Measurements from ENCODE around the gene ANO6. TPM values are rescaled to one million over a fixed set of nuclear protein-coding genes. Genes with fewer than 3 reads are reported as not detected.

The ANO6 gene
- total RNA-seq, 2 donors from 2014 or later = 10.3 to 15.4 TPM

- intact Hi-C loops (cut with DNase I, micrococcal nuclease) = no loop called here
- ATAC-seq (no peak), DNase-seq (no peak)
Measured at GRCh38 chr12:45205165-45205825, 10.6 kb upstream of the ANO6 start.

GRCh38 chr12:45208604-45209487, 7.0 kb upstream of the ANO6 start:
- DNase-seq = no peak
- no peak for ATAC-seq
- intact Hi-C loops (cut with DNase I, micrococcal nuclease) = no loop called here

- intact Hi-C loops (cut with DNase I, micrococcal nuclease) = no loop called here
- DNase-seq = no peak
- ATAC-seq = no peak
Measured at GRCh38 chr12:45209784-45210183, 6.1 kb upstream of the ANO6 start.

GRCh38 chr12:45212064-45212463, 3.8 kb upstream of the ANO6 start:
- intact Hi-C loops (cut with DNase I, micrococcal nuclease) = no loop called here
- DNase-seq (no peak), ATAC-seq (no peak)

- no peak for DNase-seq
- intact Hi-C loops (cut with DNase I, micrococcal nuclease) = no loop called here
- ATAC-seq = no peak
Measured at GRCh38 chr12:45213107-45213506, 2.8 kb upstream of the ANO6 start.

- DNase-seq (no peak), ATAC-seq (no peak)
- intact Hi-C loops (cut with DNase I, micrococcal nuclease) = no loop called here
Measured at GRCh38 chr12:45214071-45214470, 1.8 kb upstream of the ANO6 start.

GRCh38 chr12:45214749-45215418, 1.0 kb upstream of the ANO6 start:
- no peak for ATAC-seq
- intact Hi-C loops (cut with DNase I, micrococcal nuclease) = no loop called here
- DNase-seq = no peak

- DNase-seq (peak; percentile 53 to 59), ATAC-seq (peak; percentile 56)
- intact Hi-C loops (cut with DNase I, micrococcal nuclease) = no loop called here
Measured at GRCh38 chr12:45216230-45216982, 511 bp downstream of the ANO6 start.

GRCh38 chr12:45216983-45217485, 1.1 kb downstream of the ANO6 start:
- no peak for ATAC-seq
- intact Hi-C loops (cut with DNase I, micrococcal nuclease) = no loop called here
- no peak for DNase-seq

GRCh38 chr12:45217846-45218245, 2.0 kb downstream of the ANO6 start:
- ATAC-seq = no peak
- intact Hi-C loops (cut with DNase I, micrococcal nuclease) = no loop called here
- no peak for DNase-seq

- no peak for DNase-seq
- intact Hi-C loops (cut with DNase I, micrococcal nuclease) = loop anchor here in 1 of 2 donors (10.0 kb wide), 1 partner anchor 65 kb away; no protein-coding TSS in a partner anchor
- no peak for ATAC-seq
Measured at GRCh38 chr12:45219621-45220020, 3.7 kb downstream of the ANO6 start.

- intact Hi-C loops (cut with DNase I, micrococcal nuclease) = loop anchor here in 1 of 2 donors (10.0 kb wide), 1 partner anchor 64 kb away; no protein-coding TSS in a partner anchor
Measured at GRCh38 chr12:45220363-45220931, 4.6 kb downstream of the ANO6 start.

GRCh38 chr12:45220969-45221368, 5.1 kb downstream of the ANO6 start:
- no peak for DNase-seq
- no peak for ATAC-seq
- intact Hi-C loops (cut with DNase I, micrococcal nuclease) = loop anchor here in 1 of 2 donors (10.0 kb wide), 1 partner anchor 64 kb away; no protein-coding TSS in a partner anchor

More at GRCh38 chr12:45220363-45220931, 4.6 kb downstream of the ANO6 start:
- DNase-seq = no peak
- peak; percentile 27 for ATAC-seq

- intact Hi-C loops (cut with DNase I, micrococcal nuclease) = loop anchor here in 1 of 2 donors (10.0 kb wide), 1 partner anchor 61 kb away; no protein-coding TSS in a partner anchor
- DNase-seq = no peak
- no peak for ATAC-seq
Measured at GRCh38 chr12:45223868-45224267, 8.0 kb downstream of the ANO6 start.

- DNase-seq = no peak
- intact Hi-C loops (cut with DNase I, micrococcal nuclease) = loop anchor here in 1 of 2 donors (10.0 kb wide), 1 partner anchor 60 kb away; no protein-coding TSS in a partner anchor
- no peak for ATAC-seq
Measured at GRCh38 chr12:45224311-45224710, 8.4 kb downstream of the ANO6 start.

GRCh38 chr12:45226021-45226420, 10.1 kb downstream of the ANO6 start:
- DNase-seq = no peak
- no peak for ATAC-seq
- intact Hi-C loops (cut with DNase I, micrococcal nuclease) = loop anchor here in 1 of 2 donors (10.0 kb wide), 1 partner anchor 59 kb away; no protein-coding TSS in a partner anchor

GRCh38 chr12:45227316-45228067, 11.6 kb downstream of the ANO6 start:
- ATAC-seq = no peak
- intact Hi-C loops (cut with DNase I, micrococcal nuclease) = loop anchor here in 1 of 2 donors (10.0 kb wide), 1 partner anchor 57 kb away; no protein-coding TSS in a partner anchor
- no peak for DNase-seq
